ENCODE results near the gene FAM124A. TPM values are rescaled to one million over a fixed set of nuclear protein-coding genes. Genes with fewer than 3 reads are reported as not detected.

Gene FAM124A
- total and polyA plus RNA-seq, 7 donors: 0.51 to 1.5 (median 0.75) TPM

DNA sequence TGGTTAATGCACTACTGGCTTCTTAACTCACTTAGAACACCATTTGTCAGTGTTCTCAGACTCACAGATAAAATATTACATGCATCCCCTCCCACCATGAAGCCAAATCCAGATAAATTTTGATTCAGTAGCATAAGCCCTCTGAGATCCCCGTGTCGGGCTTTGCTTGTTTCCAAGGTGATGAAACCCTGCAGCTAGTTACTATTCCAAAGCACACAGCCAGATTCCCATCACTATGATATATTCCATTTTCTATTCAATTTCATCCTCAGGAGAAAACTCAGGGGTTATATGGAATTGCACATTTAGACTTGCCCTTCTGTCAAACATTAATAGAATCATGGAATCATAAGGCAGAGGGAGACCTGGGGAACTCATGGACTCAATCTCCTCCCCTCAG, 9.4 kb upstream of the FAM124A start:
- H3K27ac ChIP-seq: no peak overlapping the region
- H3K27me3 ChIP-seq (ENCODE audit: insufficient read depth in 3 of 3, low read length in 2 of 3): peaks cover 0 to 22% (median 2%) of the 10 kb centered on the region in 3 donors
- H3K4me1 ChIP-seq: no peaks in the 10 kb centered on the region
- no peak overlapping the region for H3K4me3 ChIP-seq
- intact Hi-C loops (cut with DNase I): no loop called here
- no peaks in the 10 kb centered on the region for H3K36me3 ChIP-seq (ENCODE audit: insufficient read depth in 1 of 2, low read depth in 1 of 2)
- H3K9me3 ChIP-seq: no peaks in the 10 kb centered on the region
- DNase-seq (no peak), ATAC-seq (no peak)
- 35 to 54% (median 45%) methylated on average over 2 of the region's 2 CpGs for WGBS, 3 donors
- TF ChIP-seq, protein P1, sequence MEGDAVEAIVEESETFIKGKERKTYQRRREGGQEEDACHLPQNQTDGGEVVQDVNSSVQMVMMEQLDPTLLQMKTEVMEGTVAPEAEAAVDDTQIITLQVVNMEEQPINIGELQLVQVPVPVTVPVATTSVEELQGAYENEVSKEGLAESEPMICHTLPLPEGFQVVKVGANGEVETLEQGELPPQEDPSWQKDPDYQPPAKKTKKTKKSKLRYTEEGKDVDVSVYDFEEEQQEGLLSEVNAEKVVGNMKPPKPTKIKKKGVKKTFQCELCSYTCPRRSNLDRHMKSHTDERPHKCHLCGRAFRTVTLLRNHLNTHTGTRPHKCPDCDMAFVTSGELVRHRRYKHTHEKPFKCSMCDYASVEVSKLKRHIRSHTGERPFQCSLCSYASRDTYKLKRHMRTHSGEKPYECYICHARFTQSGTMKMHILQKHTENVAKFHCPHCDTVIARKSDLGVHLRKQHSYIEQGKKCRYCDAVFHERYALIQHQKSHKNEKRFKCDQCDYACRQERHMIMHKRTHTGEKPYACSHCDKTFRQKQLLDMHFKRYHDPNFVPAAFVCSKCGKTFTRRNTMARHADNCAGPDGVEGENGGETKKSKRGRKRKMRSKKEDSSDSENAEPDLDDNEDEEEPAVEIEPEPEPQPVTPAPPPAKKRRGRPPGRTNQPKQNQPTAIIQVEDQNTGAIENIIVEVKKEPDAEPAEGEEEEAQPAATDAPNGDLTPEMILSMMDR (IDR thresholded peaks at IDR 0.05): no peak

DNA sequence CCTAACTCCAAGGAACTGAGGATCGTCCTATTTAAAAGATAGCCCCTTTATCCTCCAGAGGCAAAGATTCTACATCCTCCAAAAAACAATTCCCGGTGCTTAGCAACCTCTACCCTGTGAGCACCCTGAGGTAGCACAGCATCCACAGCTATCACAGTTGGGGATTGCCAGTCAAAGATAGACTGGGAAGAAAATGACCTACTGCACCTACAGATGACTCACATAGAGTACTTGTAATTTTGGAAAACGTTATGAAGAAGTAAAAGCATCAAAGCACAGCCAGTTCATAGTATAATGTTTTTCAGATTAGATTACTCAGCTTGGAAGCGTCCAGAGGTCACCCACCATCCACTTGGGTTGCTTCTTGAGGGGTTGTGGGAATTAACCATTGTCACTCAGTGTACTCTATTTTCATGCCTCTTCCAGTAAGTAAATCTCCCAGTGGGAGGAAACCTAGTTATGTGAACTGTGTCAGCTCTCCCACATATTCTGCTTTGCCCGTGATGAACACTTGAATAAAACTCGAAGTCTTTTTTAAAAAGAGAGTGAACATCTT, 8.9 kb upstream of the FAM124A start:
- DNase-seq (no peak), ATAC-seq (no peak)
- intact Hi-C loops (cut with DNase I): no loop called here
- 55 to 62% (median 60%) methylated on average over 6 of the region's 6 CpGs for WGBS, 3 donors
- TF ChIP-seq, protein P1 (IDR thresholded peaks at IDR 0.05): no peak
- H3K9me3 ChIP-seq: no peaks in the 10 kb centered on the region
- no peaks in the 10 kb centered on the region for H3K36me3 ChIP-seq (ENCODE audit: insufficient read depth in 1 of 2, low read depth in 1 of 2)
- no peaks in the 10 kb centered on the region for H3K4me1 ChIP-seq
- H3K27ac ChIP-seq: no peak overlapping the region
- H3K27me3 ChIP-seq (ENCODE audit: insufficient read depth in 3 of 3, low read length in 2 of 3): peaks cover 0 to 22% (median 2%) of the 10 kb centered on the region in 3 donors
- H3K4me3 ChIP-seq: no peak overlapping the region

DNA sequence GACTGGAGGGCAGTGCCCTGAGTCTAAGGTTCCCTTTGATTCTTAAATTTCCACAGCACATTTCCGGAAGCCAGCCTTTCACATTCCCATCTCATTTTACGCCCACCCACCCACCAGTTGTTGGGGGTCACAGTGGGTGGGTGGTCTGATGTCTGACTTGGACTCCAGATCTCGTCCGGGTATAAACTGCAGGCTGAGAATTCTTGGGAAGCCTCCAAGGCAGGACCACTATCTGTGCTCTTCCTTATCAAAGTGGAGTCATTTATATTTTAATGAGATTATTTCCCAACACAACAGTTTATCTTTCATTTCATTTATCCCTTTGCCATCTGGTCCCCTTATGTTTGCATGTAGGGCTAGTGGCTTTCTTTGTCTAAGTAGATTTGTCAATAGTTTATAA, 3.6 kb upstream of the FAM124A start:
- no peaks in the 10 kb centered on the region for H3K9me3 ChIP-seq
- no peaks in the 10 kb centered on the region for H3K4me1 ChIP-seq
- H3K36me3 ChIP-seq (ENCODE audit: insufficient read depth in 1 of 2, low read depth in 1 of 2): no peaks in the 10 kb centered on the region
- peaks cover 0 to 4% (median 0%) of the 10 kb centered on the region in 3 donors for H3K27me3 ChIP-seq (ENCODE audit: insufficient read depth in 3 of 3, low read length in 2 of 3)
- ATAC-seq (no peak), DNase-seq (no peak)
- WGBS, 3 donors: 64 to 67% (median 66%) methylated on average over 4 of the region's 4 CpGs
- H3K4me3 ChIP-seq: no peak overlapping the region
- H3K27ac ChIP-seq: no peak overlapping the region
- intact Hi-C loops (cut with DNase I): no loop called here
- TF ChIP-seq, protein P1 (IDR thresholded peaks at IDR 0.05): no peak

DNA sequence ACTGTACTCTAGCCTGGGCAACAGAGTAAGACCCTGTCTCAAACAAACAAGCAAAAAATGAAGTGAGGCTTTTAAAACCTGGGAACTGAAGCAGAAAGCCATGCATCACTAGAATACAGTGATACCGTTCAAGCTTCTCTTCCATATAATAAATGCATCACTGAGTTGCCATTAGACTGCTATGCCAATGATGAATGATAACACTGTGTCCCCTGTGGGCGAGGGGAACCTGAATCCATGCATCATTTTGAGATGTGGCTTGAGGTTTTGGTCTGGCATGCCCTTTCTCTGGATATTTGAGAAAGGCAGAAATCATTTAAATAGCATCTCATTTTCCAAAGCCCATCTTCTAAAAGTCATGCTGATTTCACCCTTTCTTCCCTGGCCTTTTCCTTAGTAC, 1.5 kb upstream of the FAM124A start:
- no peak overlapping the region for H3K27ac ChIP-seq
- 86 to 90% (median 88%) methylated on average over 2 of the region's 2 CpGs for WGBS, 3 donors
- TF ChIP-seq, protein P1 (IDR thresholded peaks at IDR 0.05): no peak
- intact Hi-C loops (cut with DNase I): loop anchor here in 1 of 2 donors (5.0 kb wide), 1 partner anchor 62 kb away; no protein-coding TSS in a partner anchor
- H3K27me3 ChIP-seq (ENCODE audit: insufficient read depth in 3 of 3, low read length in 2 of 3): peaks cover 0 to 1% (median 0%) of the 10 kb centered on the region in 3 donors
- no peak for ATAC-seq
- H3K4me1 ChIP-seq: no peaks in the 10 kb centered on the region
- no peak for DNase-seq
- no peaks in the 10 kb centered on the region for H3K36me3 ChIP-seq (ENCODE audit: insufficient read depth in 1 of 2, low read depth in 1 of 2)
- H3K9me3 ChIP-seq: no peaks in the 10 kb centered on the region
- no peak overlapping the region for H3K4me3 ChIP-seq

DNA sequence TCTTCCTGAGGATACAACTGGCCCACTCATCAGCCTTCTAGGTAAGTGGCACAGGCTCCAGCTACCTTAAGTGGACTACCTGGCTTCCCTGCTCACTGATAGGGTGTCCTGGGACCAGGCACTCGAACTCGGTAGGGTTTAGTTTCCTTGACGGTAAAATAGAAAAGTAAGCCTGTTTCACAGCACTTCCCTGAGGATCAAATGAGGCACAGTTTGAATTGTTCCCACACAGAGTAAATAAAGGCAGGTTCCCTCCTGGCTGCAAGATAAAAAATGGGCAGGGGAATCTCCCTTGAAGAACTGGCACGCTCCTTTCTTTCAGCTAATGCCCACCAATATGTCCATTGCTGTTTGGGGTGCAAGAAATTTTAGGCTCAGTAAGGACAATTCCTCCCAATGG, 1.1 kb upstream of the FAM124A start:
- TF ChIP-seq, protein P1 (IDR thresholded peaks at IDR 0.05): no peak
- H3K27ac ChIP-seq: no peak overlapping the region
- intact Hi-C loops (cut with DNase I): loop anchor here in 1 of 2 donors (5.0 kb wide), 1 partner anchor 61 kb away; no protein-coding TSS in a partner anchor
- H3K4me1 ChIP-seq: no peaks in the 10 kb centered on the region
- peaks cover 0 to 1% (median 0%) of the 10 kb centered on the region in 3 donors for H3K27me3 ChIP-seq (ENCODE audit: insufficient read depth in 3 of 3, low read length in 2 of 3)
- no peaks in the 10 kb centered on the region for H3K36me3 ChIP-seq (ENCODE audit: insufficient read depth in 1 of 2, low read depth in 1 of 2)
- no peaks in the 10 kb centered on the region for H3K9me3 ChIP-seq
- DNase-seq: no peak
- 76 to 90% (median 78%) methylated on average over 4 of the region's 4 CpGs for WGBS, 3 donors
- ATAC-seq: no peak
- H3K4me3 ChIP-seq: no peak overlapping the region

All from psoas muscle (tissue), 8 donors.